ENCODE results near the gene EGFL7. TPM values are rescaled to one million over a fixed set of nuclear protein-coding genes. Genes with fewer than 3 reads are reported as not detected.

The EGFL7 gene
- total RNA-seq, 1 experiment from 2014 or later, result 38.0 TPM

GRCh38 chr9:136718345-136719194 is 55.9 kb downstream of the EGFL7 start:
- no peaks in the 10 kb centered on the region for H3K23me2 ChIP-seq (ENCODE audit: insufficient read length, low read depth, low read length, poor library complexity, severe bottlenecking)
- H2BK5ac ChIP-seq (ENCODE audit: insufficient read length, low read length), result no peak overlapping the region
- WGBS (ENCODE audit: extremely low coverage, insufficient read length, low lambda C conversion rate), result no CpG with 5 or more reads among the region's 20 CpGs
- no peak overlapping the region for H2AFZ ChIP-seq (ENCODE audit: low read length)
- Mint-ChIP-seq H3K9me3 (no peaks in the 10 kb centered on the region; a peak in 1 of 5 replicates), H3K36me3 (ENCODE audit: insufficient read depth in 1 of 3, low read depth in 3 of 3) (peaks cover 3 to 15% (median 6%) of the 10 kb centered on the region in 3 experiments; a peak in 5 of 7 replicates), H3K4me3 (no peak overlapping the region), H3K27me3 (ENCODE audit: low read depth) (no peaks in the 10 kb centered on the region; the same call in 1 of the 2 replicates), H3K27ac (peak overlapping the region in 1 of 3 experiments; percentile 49; a peak in 1 of 7 replicates), H3K4me1 (peaks cover 3 to 11% of the 10 kb centered on the region in 2 experiments; a peak in 2 of 4 replicates)
- H3K23ac ChIP-seq (ENCODE audit: insufficient read length, low read depth, low read length), result no peak overlapping the region
- no peak overlapping the region for H2BK15ac ChIP-seq (ENCODE audit: low read depth, low read length)
- no peak overlapping the region for H3K56ac ChIP-seq (ENCODE audit: insufficient read length, low read depth, low read length)
- H3K4me1 ChIP-seq (ENCODE audit: insufficient read depth, low read length), result no peaks in the 10 kb centered on the region; the same call in 1 of the 2 replicates
- no peak overlapping the region for H3K18ac ChIP-seq (ENCODE audit: insufficient read length, low read depth, low read length)
- no peak overlapping the region for H3K4ac ChIP-seq (ENCODE audit: low read depth, low read length)
- H3K4me2 ChIP-seq (ENCODE audit: insufficient read depth, insufficient read length, low read length), result no peak overlapping the region
- peaks cover 4% of the 10 kb centered on the region; the same call in 1 of the 2 replicates for H3K79me2 ChIP-seq (ENCODE audit: insufficient read depth, low read length)
- no peak overlapping the region for H2BK20ac ChIP-seq (ENCODE audit: low read depth, low read length, poor library complexity, severe bottlenecking)
- no peak overlapping the region for H2BK120ac ChIP-seq (ENCODE audit: low read depth, low read length, poor library complexity, severe bottlenecking)
- no peak for TF ChIP-seq CTCF (conservative IDR thresholded peaks at IDR 0.05)
- no peak for DNase-seq
- H3K27me3 ChIP-seq (ENCODE audit: insufficient read depth, low read length), result no peaks in the 10 kb centered on the region
- H4K91ac ChIP-seq (ENCODE audit: insufficient read length, low read depth, low read length), result no peak overlapping the region
- H3T11ph ChIP-seq (ENCODE audit: low read length), result no peak overlapping the region
- no peak overlapping the region for H3K27ac ChIP-seq (ENCODE audit: insufficient read length, low read depth, low read length)
- H3K14ac ChIP-seq (ENCODE audit: insufficient read depth, low read length), result no peak overlapping the region; the same call in 1 of the 2 replicates
- H3K9me3 ChIP-seq (ENCODE audit: control insufficient read depth, low read depth, low read length), result no peaks in the 10 kb centered on the region
- no peak overlapping the region for H2AK5ac ChIP-seq (ENCODE audit: insufficient read length, low read length)
- H3K9ac ChIP-seq (ENCODE audit: extremely low read depth, insufficient read length, low read length), result no peak overlapping the region
- no peak overlapping the region for H4K8ac ChIP-seq (replicated peaks; ENCODE audit: insufficient read length, low read depth, low read length)
- H3K79me1 ChIP-seq (ENCODE audit: insufficient read depth, low read depth, low read length, poor library complexity, severe bottlenecking), result peaks cover 8% of the 10 kb centered on the region
- no peak overlapping the region for H2BK12ac ChIP-seq (ENCODE audit: insufficient read length, low read depth, low read length)
- no peak overlapping the region for H4K5ac ChIP-seq (ENCODE audit: insufficient read length, low read depth, low read length)
- no peaks in the 10 kb centered on the region for H4K20me1 ChIP-seq (ENCODE audit: control insufficient read depth, insufficient read depth, insufficient read length)

Data from H9 (cell line).